ENCODE results near the gene FADS3.

FADS3 gene

DNA sequence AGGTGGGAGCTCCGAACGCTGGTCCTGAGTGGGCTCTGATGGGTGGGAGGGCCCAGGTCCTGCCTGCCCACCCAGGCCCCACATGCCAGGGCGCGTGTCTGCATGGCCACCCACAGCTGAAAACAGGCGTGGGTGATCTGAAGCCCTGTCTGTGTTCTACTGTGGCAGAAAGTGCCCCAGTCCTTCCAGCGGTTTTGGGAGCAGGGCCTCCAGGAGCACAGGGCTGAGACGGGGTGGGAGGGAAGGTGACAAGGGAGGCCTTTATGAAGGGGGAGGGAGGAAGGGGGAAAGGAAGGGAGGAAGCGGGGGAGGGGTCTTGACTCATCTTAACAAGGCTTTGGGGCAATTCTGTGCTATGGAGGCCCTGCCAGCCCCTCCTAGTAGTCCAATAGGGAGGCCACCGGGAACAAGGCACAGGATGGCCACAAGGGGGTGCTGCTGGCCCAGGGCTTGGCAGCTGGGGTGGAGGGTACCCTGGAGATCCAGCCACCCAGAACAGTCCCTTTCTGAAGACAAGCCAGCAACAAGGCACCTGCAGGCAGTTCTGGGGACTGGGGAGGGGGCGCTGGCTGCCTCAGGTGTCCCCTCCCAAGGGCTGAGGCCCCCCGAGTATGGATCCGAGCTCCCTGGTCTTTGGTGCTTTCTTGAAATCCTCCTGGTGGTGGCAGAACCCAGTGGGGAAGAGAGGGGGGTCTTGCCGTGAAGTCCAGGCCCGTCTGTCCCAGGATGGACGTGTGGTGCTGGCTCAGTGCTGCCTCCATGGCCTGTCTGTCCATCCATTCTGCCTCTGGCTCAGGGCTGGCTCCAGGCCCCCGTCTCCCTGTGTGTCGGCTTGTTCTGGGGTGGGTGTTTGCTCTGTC lies 6.3 kb upstream of the FADS3 start:
- peak; percentile 69 for DNase-seq

DNA sequence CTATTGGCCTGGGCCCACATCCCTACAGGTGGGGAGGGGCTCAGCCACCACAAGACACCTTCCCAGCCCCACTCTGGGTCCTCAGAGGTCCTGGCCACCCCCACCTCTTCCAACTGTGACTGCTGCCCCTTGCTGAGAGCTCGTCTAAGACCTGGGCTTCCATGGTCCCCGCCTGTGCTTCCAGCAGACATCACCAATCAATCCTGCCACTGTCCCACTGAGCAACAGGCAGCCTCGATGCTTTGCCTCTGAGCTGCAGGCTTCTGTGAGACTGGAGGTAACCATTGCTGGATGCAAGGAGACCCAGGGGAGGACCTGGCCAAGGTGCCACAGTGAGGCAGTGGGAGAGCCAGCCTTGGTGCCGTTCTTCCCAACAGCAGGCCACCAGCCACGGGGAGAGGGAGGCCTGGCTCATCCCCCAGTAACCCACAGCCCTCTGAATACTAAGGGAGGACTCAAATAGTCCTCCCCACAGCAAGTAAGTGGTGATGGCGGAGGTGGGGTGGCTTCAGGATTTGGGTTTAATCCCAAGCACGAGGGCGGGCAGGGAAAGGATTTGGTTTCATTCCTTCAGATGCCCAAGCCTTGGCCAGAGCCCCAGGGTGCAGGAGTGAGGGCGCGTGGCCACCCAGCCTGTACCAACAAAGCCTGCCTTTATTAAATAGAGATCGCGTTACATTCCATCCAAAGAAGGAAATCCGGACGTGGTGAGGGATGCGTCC lies 5.5 kb upstream of the FADS3 start:
- no peak for DNase-seq

DNA sequence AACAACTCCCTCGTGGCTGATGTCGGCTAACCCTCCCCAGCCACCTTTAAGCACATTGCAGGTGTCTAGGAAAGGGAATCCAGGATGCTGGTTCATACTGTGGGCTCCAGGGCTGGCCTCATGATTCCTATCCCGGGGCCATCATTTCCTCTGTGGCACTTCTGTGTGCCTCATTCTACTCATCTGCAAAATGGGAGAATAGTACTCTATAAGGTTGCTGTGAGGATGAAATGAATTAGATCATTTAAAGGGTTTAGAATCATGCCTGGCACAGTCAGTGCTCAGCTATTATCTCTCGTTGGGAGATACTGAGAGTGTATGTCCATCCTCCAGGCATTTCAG lies 4.3 kb upstream of the FADS3 start:
- DNase-seq = no peak

DNA sequence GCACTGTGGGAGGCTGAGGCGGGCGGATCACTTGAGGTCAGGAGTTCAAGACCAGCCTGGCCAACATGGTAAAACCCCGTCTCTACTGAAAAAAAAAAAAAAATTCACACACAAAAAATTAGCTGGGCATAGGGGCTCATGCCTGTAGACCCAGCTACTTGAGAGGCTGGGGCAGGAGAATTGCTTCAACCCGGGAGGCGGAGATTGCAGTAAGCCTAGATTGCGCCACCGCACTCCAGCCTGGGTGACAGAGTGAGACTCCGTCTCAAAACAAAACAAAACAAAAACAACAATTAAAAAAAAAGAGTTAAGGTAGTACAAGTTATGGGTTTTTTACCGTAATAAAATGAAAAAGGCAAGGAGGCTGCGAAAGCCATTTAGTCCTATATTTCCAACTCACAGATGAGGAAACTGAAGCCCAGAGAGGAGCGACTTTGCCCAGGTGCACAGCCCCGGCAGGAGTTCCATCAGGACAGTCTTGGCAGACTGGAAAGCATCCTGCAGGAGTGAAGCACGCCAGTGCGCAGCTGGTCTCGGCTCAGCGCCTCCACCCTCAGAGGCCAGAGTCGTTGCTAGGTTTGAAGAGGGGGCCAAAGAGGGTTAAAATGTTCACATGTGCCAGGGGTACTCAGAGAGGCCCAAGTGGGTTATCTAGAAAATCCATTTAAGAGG lies 3.8 kb upstream of the FADS3 start:
- DNase-seq = no peak

DNA sequence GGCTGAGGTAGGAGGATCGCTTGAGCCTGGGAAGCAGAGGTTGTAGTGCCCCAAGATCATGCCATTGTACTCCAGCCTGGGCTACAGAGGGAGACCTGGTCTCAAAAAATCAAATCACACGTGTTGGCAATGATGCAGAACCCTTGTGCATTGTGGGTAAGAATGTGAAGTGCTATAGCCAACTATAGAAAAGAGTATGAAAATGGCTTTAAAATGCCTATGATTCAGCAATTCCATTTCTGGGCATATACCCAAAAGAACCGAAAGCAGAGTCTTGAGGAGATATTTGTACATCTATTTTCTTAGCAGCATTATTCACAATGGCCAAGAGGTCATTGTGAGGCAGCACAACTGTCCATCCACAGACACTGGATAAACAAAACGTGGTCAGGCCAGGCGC lies 2.6 kb upstream of the FADS3 start:
- peak; percentile 92 for DNase-seq

DNA sequence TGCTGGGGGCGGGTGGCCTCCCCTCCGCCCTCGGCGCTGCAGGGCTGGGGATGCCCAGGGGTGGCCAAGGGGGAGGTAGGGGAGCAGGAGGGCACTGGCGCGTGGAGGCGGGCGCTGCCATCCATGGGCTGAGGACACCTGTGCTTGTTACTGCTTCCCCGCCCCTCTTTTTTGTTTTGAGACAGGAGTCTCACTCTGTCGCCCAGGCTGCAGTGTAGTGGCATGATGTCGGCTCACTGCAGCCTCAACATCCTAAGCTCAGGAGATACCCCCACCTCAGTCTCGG lies 683 bp upstream of the FADS3 start:
- DNase-seq = no peak

DNA sequence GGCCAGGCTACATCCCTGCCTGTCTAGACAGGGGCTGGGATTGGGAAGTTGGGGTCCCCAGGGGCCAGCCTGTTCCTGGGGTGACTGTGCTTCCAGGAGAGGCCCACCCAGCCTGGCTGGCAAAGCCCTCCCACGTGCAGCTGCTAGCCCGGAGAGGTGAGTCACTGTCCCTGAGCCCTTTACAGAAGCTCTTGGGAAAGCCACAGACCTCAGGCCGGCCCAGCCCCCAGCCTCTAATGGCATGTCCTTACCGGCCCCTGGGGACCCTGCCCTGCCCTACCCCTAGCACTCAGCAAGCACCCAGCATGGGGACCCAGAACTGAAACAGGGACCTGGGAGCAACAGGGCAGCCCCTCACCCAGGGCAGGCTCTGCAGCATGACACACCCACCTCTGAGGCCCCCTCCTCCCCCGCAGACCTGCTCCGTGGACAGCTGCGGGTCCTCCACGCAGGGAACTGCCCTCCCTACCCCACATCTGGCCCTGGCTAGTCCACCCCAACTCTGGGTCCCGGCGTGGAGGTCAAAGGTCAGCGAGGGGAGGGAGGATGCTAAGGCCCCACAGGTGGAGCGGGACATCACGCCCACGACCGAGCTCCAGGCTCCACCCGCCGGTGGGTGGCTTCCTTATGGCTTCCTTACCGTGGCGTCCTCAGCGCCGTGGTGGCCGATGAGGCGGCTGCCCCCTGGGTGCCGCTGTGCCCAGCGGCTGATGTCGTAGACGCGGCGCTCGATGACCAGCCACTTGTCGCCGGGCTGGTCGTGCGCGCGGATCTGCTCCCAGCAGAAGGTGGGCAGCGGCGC lies 615 bp downstream of the FADS3 start:
- DNase-seq = peak; percentile 88

DNA sequence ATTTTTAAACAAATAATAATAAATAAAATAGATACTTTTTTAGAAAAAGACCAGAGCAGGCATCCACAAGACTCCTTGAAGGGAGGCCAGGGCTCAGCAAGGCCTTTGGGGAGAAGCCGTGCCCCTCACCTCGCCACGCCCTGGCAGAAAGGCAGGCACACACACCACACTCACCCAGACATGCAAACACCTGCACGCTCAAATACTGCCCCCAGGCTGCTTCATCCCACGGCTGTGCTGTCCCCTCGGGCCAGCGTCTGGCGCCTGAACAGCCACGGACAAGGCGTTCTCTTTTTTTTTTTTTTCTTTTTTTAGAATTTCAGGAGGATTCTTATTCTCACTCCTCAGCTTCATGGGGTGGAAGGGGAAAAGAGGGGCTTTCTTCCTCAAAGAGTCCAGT lies 1.5 kb downstream of the FADS3 start:
- DNase-seq = no peak

DNA sequence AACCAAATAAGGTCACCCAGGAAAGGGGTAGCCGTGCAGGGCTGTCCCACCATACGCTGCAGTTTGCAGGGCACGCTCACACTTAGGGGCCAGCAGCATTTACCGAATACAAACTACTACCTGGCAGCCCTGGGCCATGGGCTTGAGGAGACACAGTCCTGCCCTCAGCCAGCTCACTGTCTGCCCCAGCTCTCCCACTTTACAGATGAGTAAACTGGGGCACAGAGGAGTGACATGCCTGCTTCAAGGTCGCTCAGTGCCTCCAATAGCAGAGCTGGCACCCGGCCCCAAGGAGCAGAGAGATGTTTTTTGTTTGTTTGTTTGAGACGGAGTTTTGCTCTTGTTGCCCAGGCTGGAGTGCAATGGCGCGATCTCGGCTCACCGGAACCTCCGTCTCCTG lies 2.8 kb downstream of the FADS3 start:
- no peak for DNase-seq

DNA sequence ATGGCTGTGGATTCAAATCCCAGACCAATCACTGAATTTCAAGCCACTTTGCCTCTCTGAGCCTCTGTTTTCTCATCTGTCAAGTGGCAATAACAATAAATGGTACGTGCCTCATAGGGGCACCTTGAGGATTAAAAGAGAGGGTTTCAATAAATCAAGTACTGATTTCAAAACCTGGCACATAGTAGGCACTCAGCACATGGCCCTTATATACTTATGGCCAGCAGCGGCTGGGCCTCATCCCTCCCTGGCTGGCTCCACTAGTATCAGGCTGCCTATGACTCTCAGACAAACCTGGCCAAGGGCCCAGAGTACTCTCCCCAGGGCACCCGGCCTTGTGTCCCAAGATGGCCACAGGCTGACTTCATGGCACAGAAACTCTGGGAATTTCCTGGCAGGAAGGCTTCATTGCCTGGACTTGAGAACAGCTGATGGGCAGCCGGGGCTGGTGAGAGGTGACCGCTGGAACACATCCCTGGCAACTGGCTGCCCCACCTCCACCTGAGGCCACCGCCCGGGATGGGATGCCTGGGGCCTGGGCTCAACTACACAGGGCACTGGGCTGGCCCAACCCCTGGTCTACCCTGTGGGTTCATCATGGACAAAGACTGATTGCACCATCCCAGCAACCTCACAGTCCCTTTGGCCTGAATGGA lies 3.4 kb downstream of the FADS3 start:
- peak; percentile 92 for DNase-seq

DNA sequence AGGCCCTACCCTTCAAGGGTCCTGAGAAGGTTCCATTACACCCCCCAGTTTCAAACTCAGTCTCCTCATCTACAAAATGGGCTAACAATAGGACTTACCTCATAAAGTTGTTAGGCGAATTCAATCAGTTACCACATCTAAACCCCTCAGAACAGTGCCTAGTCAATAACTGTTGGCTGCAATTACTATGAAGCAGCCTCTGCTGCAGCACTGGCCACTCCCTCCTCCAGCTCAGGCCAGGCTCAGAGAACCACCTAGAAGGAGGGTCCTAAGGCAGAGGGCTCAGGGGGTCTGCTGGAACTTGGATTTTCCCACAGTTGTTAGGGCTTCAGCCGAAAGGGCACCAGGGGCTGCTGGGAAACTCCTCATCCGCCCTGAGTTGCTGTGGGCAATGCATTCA lies 4.7 kb downstream of the FADS3 start:
- DNase-seq = no peak

DNA sequence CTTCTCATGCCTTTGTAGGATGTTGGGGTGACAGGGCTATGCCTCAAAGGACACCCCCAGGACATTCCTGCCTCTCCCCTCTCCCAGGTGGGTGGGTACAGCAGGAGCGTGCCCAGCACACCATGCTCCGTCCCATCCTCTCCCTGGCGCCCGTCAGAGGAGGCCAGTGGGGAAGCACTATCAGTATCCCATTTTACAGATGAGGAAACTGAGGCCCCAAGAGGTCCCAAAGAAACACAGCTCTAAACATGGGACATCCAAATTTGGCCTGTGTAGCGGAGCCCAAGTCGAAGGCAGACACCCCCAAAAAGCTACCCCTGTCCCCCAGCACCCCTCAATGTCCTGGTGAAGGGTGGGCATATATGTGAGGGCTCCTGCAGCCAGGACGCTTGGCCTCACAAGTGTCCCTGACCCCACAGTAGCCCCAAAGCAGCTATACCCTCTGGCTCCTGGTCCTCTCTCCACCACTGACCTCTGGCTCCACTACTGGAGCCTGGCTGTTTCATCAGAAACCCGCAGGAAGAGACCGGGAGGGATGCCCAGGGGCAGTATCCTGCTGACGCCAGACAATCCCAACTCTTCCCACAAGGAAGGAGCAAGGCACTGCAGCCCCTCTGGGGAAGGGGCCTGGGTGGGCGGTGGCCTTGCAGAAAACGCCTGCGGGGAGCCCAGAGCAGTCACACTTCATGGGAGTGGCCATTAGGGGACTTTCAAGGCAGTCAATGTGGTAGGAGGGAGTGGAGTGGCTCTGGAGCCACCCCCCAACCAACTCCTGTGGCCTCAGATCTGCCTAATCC lies 5.4 kb downstream of the FADS3 start:
- no peak for DNase-seq

DNA sequence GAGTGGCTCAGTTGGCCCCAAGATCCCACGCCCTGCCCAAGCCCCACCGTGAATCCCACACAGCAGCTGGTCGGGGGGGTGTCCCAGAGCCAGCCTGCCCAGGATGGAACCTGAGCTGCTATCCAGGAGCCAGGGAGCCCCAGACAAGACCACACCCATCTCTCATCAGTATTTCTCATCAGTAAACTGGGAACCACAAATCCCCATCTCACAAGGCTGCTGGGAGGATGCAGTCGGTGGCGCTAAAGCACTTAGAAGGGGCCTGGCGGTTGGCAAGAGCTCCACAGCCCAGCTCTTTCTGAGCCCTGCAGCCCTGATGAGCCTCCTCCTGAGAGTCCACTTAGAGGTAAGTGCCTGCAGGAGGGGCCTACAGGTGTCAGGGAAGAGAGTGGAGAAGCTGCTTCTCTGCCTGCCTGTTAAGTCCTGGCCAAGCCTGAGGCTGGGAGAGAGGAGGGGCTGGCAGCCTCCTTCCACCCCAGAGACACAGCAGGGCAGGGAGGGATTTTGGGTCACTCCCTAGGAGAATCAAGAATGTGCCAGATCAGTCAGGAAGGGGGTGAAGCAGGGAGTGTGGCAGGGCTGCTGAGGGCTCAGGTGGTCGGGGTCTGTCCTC lies 6.1 kb downstream of the FADS3 start:
- no peak for DNase-seq

DNA sequence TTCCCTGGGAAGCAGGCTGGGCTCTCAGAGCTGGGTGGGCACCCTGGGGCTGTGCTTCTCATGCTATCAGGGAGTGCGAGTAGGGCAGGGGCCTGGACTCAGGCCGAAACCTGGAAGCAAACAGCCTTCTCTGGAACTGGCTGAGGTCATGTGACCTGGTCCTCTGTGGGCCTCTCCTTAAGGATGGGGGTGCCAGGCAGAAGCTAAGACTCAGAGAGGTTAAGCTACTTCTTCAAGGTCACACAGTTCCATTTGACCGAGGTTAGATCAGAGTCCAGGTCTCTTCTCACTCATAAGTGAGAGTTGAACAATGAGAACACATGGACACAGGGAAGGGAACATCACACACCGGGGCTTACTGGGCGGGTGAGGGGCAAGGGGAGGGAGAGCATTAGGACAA lies 7.4 kb downstream of the FADS3 start:
- no peak for DNase-seq

DNA sequence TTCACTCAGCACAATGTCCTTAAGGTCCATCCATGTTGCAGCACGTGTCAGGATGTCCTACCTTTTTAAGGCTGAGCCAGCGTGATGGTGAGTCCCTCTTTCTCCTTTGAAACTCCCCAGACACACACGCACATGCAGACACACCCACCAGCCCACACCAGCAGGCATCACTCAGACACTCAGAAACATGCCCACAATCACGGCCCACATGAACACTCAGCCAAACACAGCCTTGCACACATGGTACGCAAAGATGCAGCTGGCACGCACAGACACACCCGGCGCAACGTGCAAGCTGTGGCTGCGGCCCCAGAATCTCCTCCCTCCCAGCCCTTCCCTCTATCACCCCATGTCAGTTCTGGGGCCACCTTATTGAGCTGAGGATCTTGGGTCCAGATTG lies 8.0 kb downstream of the FADS3 start:
- DNase-seq = no peak

DNA sequence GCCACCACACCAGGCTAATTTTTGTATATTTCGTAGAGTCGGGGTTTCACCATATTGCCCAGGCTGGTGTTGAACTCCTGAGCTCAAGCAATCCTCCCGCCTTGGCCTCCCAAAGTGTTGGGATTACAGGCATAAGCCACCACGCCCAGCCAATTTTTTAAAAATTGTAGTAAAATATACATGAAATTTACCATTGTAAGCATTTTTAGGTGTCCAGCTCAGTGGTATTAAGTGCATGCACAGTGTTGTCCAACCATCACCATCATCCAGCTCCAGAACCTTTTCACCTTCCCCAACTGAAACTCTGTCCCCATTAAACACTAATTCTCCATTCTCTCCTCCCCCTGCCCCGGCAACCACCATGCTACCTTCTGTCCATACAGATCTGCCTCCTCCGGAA lies 8.5 kb downstream of the FADS3 start:
- DNase-seq = no peak

DNA sequence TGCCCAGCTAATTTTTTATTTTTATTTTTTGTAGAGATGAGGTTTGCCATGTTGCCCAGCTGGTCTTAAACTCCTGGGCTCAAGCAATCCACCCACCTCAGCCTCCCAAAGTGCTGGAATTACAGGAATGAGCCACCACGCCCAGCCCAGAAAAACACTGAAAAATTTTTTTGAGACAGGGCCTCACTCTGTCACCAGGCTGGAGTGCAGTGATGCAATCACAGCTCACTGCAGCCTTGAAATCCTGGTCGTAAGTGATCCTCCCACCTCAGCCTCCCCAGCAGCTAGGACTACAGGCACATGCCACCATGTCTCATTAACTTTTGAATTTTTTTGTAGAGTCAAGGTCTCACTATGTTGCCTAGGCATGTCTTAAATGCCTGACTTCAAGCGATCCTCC lies 9.1 kb downstream of the FADS3 start:
- peak; percentile 62 for DNase-seq

DNA sequence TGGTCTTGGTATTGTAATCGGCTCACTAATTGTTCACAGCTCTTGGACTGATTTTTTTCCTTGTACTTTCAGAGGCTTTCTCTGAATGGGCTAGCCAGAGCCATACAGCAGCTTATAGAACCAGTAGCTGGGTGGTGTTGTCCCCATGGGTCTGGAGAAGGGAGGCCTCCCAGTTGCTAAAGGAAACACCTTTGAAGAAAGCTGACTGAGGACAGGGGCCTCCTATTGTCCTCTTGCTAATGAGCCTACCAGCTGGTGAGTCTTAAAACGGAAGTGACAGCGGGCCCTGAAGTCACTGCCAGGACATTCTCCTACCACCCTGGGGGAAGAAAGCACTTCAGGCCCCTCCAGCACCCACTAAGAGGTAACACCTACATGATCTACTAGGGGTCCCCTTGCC lies 9.9 kb downstream of the FADS3 start:
- DNase-seq = no peak

DNA sequence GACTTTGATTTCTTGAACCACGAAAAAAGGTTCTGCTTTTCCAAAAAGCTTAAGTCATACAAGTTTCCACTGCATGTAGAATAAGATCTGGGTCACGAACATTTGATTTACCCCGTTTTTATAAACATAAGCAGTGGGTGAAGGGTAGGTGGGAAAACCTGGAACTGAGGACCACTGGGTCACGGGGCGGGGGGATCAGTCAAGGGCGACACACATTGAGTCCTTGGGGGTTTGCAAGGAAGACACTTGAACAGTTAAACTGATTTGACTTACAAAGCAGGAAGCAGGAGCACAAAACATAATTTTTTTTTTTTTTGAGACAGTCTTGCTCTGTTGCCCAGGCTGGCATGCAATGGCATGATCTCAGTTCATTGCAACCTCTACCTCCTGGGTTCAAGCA lies 10.9 kb downstream of the FADS3 start:
- no peak for DNase-seq

DNA sequence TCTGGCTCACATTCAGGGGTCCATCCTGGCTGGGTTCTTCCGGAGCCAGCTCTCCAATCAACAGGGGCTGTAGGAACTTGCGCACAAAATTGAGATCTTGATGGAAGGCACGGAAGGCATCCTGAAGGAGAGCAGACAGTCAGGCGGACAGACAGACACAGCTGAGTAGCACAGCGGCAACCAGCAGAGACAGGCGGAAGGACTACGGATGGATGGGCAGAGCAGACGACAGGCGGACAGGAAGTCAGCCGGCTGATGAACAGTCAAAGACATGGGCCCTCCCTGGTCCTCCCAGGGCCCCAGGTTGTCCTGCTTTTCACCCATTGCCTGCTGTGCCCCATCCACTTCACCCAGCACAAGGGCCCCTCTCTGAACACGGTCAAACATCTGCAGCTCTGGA lies 11.3 kb downstream of the FADS3 start:
- DNase-seq = no peak

DNA sequence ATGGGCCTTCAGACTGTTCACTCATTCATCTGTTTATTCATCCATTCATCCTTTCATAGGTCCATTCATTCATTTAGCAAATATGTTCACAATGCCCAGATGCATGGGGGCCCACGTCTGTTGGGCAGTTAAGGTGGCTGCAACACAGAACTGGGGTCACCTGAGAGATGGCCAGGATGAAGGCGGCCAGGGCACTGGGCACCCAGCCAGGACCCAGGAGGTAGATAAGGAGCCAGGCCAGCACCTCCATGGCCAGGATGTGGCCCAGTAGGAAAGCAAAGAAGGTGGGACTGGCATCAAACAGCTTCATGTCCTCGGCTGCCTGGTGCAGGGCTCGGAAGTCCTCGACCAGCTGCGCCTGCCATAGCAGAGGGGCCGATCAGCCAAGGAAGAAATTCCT lies 12.2 kb downstream of the FADS3 start:
- DNase-seq = no peak
